Stimulated activated CD4-positive, alpha-beta T cell treated with anti-CD3 and anti-CD28 coated beads, Interleukin-2, amount 100 ng/mL, for 24 hours (primary cell): ENCODE measurements around the gene MYOZ2.
"Not testable (repeated sequence)": the region's sequence is repeated elsewhere in the genome, so short reads cannot be mapped to it uniquely, and the experiment has no call there.

Source experiments
- DNase-seq, 2 donors: peaks; one replicate each; pipeline ENCODE4 v3.0.0-alpha.2; 2020

MYOZ2 gene

DNA sequence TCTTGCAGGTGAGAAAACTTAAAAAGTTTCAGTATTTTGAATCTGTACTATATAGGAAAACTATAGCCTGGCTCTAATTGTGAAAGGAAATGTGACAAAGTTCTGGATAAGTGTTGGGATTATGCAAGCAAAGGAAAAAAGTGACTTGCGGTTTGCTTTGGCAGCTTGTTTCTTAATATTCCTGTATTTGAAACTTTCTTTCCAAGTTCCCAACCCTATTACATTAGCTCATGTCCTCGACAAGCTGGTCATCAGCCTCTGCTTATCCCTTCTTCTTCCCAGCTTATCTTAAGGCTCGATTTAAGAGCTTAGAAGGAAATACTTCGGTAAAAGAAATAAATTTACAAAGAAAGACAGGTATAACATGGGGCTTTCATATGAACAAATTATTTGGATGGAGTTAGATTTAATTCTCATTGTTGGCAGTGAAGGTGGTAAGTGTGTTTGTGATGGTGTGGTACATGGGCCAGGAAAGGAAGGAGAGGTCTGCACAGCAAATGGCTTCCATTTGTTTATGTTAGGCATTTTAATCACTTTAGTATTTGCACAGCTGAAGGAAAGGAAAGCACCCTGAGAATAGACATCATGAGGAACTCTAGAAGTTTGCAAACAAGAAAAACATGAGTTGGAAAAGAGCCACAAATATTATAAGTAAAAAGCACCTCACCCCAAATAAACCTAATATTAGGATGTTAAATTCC is 5.1 kb upstream of the MYOZ2 start:
- DNase-seq = no peak

DNA sequence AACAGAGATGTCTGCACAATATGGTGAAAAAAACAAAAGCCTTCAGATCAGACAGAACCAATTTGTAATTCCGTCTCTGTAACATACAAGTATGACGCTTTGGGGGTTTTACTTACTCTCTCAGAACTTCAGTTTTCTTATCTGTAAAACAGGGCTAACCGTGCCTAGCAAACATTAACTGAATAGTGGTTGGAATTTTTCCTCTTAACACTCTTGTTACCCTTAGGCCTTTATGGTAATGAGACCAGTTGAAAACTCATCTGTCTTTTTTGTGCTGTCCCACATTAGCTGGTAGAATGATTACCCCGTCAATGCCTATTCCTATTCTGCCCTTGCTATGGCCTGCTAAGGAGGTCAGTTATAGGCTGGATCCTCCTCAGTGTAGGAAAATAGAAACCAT is 4.5 kb upstream of the MYOZ2 start:
- DNase-seq = no peak

DNA sequence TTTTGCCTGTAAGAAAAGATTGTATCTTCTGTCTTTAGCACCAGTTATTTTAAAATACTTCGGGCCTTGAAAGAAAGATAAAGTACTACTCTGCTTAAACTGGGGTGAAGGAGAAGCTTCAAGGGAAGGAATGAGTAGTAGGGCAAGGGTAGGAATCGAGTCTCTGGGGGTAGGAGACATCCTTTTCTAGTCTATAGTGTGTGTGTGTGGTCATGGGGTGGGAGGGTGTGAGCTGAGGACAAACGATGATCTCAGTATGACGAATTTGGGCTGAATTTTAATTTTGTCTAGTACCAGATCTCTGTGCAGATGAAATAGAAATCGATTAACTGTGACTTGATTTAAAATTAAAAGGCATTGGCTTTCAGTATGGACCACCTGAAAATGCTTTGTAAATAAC is 3.3 kb upstream of the MYOZ2 start:
- no peak for DNase-seq

DNA sequence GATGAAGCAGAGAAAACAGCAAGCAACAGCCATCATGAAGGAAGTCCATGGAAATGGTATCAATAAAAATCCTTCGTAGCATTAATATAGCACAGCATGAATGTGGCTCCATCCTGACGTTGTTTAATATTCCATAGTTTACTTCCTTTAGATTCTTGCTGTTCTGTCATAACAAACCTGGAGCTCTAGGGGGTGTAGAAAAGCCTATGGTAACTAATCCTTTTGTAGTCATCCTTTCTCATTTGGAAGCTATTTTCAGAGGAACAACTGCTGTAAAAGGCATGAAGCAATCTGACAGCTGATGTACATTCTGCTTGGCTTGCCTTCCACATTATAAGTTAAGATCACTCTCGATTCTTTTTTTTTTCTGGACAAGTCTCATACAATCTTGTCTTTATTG is 914 bp downstream of the MYOZ2 start:
- DNase-seq = no peak

DNA sequence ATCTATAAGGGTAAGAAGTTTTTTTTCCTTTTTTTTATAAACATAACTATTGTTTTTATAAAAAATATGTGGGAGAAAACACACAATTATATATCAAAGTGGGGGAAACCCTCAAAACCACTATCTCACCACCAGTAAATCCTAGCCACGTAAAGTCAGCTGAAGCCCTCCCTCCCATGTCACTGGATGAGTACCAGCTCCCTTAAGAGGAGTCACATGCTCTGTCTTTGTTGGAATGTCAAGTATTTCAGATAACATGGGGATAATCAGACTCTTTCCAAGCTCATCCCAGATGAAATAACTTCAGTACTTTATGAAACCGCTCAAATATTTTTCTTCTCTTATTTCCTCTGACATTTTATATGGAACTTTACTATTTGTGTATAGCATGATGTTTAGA is 2.4 kb downstream of the MYOZ2 start:
- no peak for DNase-seq

DNA sequence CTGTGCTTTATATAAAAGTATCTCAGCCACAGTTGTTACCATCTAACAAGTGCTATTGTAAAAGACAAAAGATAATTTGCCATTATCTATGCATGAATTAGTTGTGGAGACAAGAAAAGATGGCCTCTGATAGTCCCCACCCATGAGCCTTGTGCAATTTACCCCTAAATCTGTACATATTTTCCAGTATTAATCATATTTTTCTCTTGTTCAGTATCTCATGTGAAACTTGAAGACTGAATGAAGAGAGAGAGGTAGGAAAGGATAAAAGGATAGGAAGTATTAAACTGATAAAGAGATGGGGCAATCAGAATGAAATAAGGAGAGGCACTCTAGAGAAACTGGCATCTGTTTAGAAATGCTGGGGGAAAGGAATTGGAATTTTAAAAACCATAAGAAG is 3.7 kb downstream of the MYOZ2 start:
- DNase-seq = no peak

DNA sequence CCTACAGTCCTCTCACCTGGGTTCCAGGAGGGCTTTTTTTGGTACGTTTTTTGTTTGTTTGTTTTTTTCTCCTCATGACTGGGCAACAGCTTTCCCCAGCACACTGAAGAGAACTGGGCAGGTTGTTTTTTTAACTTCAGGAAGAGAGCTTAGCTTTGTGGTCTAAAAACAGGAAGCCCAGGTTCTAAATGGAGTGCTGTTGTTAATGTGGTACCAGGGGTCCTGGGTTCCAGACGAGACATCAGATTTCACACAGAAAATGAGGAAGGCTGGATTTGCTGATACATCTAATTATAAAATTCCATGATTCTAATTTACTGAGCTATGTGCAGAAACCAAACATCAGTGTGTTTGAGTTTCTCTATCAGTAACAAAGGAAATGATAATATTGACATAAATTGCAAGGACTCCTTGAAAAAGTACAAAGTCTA is 4.2 kb downstream of the MYOZ2 start:
- no peak for DNase-seq

DNA sequence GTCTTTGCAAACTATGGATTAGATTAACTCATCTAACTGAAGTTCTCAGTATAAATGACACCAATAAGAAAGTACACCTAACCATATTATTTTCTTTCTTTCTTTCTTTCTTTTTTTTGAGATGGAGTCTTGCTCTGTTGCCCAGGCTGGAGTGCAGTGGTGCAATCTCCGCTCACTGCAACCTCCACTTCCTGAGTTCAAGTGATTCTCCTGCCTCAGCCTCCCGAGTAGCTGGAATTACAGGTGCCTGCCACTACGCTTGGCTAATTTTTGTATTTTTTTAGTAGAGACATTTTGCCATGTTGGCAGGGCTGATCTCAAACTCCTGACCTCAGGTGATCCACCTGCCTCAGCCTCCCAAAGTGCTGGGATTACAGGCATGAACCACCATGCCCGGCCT is 5.7 kb downstream of the MYOZ2 start:
- DNase-seq = not testable (repeated sequence)

DNA sequence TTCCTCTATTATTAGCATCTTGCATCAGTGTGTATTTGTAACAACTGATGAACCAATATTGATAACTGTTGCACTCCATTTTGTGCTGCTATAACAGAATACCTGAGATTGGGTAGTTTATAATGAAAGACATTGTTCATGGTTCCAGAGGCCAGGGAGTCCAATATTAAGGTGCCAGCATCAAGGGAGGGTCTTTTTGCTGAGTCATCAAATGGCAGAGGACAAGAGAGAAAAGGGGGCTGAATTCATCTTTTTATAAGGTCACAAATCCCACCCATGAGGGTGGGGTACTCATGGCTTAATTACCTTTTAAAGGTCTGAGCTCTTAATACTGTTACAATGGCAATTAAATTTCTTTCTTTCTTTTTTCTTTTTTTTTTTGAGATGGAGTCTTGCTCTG is 7.2 kb downstream of the MYOZ2 start:
- no peak for DNase-seq

DNA sequence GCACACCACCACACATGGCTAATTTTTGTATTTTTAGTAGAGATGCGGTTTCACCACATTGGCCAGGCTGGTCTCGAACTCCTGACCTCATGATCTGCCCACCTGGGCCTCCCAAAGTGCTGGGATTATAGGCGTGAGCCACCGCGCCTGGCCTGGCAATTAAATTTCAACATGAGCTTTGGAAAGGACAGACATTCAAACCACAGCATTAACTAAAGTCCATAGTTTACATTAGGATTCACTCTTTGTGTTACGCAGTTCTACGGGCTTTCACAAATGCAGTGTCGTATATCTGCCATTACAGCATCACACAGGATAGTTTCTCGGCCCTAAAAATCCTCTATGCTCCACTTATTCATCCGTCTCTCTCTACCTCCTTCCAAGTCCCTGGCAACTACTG is 7.7 kb downstream of the MYOZ2 start:
- not testable (repeated sequence) for DNase-seq

DNA sequence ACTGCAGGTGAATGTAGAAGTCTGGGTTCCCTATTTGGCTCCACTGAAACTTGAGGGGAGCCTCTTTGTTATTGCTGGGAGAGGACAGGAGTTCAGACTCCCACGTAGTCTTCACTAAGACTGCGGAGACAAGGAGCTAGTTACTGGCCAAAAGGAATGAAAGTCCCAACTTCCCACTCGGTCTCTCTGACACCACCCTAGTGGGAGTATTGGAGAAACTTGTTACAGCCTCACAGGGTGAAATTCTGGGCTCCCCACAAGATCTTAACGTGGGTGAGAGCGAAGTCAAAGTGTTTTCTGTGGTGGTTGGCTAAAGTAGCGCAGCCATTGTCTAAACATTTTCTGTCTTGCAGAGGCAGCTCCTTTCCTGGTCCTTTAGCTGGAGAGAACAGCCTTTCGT is 13.5 kb downstream of the MYOZ2 start:
- no peak for DNase-seq

DNA sequence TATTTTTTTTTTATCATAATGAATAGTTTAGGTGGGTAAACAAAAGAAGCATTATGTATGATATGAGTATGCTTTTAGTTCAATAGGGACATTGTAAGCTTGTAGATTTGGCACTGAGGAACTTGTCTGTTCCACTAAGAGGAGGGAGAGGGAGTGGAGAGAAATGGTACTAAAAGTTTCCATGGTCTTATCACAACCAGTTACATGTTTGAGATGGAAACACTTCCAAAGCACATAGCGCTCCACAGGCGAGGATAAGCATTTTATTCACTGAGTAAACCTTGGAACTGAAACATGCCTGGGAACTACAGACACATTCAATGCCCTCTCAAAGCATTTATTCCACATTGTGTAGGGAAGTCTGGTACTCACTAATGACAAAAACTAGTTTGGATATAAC is 15.5 kb downstream of the MYOZ2 start:
- DNase-seq = no peak

DNA sequence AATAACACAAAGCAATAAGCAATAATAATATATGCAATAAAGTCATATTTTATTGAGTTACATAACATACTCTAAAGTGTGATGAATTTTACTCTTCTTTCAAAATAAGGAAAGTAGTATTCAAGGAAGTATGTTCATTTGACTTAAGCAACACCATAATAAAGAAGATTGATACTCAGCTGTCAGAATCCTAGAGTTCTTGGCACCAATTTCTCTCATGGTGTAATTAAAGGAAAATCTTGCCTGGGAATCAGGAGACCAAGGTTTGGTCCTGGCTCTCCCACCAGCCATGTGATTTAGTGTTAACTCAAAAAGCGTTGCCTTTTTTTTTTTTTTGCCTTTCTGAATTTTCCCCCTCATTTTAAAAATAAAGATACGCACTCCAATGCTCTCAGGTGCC is 17.1 kb downstream of the MYOZ2 start:
- no peak for DNase-seq

DNA sequence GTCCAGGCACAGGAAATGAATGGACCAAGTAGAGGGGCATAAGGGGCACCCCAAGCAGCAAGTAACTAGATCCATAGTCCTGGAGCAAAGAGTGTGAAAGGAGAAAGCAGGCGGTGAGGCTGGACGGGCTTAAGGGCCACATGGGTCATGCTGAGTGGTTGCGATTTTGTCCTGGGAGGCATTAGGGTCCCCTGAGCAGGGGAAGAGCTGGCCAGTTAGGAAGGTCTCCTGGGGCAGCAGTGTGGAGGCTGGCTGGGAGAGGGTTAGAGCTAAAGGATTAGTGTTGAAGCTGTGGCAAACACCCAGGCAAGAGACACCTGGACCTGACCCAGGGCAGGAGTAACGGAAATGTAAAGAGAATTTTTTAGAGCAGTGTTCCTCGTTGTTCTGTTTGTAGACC is 26.5 kb downstream of the MYOZ2 start:
- no peak for DNase-seq

DNA sequence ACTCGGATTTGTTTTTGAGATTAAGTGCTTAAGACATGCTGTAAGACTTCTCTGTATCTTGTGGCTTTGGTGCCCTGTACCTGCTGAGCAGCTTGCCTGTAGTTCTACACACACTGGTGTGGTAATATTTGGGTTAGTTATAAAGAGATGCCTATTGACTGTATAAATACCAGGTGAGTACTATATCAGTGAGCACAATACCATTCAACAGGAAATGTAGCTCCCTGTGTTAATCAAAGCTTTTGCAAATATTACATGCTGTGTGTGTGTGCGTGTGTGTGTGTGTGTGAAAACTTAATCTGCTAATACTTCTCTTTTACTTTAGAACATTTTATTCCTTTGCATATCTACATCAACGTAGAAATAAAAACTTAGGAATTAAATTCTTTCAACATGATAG is 30.1 kb downstream of the MYOZ2 start:
- DNase-seq = no peak

DNA sequence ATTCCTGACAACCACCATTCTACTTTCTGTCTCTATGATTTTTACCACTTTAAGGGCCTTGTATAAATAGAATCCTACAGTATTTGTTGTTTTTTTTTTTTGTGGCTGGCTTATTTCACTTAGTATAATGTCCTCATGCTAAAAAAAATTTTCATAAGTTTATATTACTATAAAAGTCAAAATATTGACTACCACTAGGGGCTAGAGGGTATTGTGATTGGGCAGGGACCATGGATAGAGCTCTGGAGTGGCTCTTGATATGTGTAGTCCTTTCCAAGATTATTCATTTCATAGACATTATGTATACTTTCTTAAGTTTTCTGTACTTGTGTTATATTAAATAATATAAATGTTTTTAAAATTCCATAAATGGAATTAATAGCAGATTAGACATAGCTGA is 34.6 kb downstream of the MYOZ2 start:
- no peak for DNase-seq

DNA sequence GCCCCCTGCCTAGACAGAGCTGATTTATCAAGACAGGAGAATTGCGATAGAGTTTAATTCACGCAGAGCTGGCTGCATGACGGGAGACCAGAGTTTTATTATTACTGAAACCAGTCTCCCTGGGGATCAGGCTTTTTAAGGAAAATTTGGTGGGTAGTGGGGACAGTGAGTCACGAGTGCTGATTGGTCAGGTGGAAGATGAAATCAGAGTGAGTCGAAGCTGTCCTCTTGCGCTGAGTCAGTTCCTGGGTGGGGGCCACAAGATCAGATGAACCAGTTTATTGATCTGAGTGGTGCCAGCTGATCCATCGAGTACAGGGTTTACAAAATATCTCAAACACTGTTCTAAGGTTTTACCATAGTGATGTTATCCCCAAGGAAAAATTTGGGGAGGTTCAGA is 36.6 kb downstream of the MYOZ2 start:
- DNase-seq = no peak

DNA sequence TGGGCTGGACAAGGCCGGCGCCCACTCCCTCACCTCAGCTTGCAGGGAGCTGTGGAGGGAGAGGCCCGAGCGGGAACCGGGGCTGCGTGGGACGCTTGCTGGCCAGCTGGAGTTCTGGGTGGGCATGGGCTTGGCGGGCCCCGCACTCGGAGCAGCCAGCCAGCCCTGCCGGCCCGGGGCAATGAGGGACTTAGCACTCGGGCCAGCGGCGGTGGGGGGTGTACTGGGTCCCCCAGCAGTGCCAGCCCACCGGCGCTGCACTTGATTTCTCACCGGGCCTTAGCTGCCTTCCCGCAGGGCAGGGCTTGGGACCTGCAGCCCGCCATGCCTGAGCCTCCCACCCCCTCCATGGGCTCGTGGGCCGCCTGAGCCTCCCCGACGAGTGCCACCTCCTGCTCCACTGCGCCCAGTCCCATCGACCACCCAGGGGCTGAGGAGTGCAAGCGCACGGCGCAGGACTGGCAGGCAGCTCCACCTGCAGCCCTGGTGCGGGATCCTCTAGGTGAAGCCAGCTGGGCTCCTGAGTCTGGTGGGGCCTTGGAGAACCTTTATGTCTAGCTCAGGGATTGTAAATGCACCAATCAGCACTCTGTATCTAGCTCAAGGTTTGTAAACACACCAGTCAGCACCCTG is 38.2 kb downstream of the MYOZ2 start:
- DNase-seq = not testable (repeated sequence)

DNA sequence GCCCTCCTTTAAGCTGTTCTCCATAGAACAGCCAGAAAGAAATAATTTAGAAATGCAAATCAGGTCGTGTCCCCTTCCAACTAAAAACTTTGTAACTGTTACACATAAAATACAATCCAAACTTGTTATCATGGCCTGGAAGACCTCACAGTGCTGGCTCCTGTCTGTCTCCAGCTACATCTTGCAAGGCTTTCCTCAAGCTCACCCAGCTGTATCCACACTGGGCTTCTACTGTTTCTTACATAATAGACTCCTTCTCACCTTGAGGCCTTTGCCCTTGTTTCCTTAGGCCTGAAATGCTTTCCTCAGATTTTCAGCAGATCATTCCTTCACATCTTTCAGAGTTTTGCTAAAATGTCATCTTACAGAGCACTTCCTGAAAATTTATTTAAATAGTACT is 43.4 kb downstream of the MYOZ2 start:
- no peak for DNase-seq

DNA sequence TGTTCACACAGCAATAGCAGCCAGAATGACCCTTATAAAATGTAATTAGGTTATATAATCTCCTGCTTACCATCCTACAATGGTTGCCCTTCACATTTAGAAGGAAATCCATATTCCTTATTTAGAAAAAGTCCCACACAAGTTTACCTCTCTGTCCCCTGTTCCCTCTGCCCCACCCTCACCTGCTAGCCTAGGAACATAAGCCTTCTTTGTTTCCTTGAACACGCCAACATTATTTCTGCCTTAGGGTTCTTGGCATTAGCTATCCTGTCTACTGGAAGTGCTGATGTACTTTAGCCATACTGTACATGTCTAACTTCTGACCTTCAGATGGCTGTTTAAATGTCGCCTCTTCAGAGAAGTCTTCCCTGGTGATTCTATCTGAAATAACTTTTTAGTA is 48.5 kb downstream of the MYOZ2 start:
- no peak for DNase-seq

DNA sequence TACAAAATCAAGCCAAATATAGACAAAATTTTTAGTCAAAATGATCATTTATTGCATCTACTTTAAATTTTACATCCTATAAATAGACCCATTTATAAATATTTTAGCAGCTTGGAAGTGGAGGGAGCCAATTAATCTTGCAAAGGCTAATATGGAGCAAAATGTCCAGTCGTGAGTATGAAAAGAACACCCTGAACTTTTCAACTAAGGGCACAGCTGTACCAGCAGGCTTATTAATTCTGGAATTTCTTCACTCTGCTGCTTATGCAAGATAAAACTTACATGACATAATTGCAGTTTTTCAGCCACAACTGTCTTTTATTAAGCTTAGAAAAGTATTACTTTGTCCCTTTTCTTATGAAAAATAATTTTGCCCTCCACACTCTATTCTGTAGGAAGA is 54.0 kb downstream of the MYOZ2 start:
- DNase-seq = no peak

DNA sequence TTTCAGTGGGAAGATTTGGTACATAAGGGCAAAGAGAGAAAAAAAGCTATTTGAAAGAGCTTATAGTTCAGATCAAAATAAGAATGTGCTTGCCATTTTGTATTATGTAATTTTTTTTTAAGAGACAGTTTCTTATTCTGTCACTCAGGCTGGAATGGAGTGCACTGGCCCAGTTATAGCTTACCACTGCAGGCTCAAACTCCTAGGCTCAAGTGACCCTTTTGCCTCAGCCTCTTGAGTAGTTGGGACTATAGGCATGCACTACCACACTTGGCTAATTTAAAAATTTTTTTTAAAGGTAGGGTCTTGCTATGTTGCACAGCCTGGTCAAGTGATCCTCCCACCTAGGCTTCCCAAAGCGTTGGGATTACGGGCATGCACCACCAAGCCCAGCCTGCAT is 54.7 kb downstream of the MYOZ2 start:
- DNase-seq = no peak

DNA sequence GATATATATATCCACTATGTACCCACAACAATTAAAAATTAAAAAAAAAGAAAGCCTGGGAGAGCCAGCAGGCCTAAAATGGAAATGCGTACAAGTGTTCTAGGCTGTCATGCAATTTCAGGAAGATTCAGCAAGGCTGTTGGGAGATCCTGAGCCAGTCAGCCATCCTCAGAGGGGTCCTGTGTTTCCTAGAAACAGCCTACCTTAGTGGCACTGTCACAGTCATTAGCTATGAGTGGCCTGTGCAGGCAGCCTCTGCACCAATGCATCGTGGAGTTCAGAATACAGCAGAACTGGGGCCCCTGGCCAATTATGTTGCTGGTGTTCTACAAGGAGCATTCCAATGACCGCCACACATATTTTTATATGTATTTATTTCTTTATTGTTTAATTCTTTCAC is 55.9 kb downstream of the MYOZ2 start:
- no peak for DNase-seq

DNA sequence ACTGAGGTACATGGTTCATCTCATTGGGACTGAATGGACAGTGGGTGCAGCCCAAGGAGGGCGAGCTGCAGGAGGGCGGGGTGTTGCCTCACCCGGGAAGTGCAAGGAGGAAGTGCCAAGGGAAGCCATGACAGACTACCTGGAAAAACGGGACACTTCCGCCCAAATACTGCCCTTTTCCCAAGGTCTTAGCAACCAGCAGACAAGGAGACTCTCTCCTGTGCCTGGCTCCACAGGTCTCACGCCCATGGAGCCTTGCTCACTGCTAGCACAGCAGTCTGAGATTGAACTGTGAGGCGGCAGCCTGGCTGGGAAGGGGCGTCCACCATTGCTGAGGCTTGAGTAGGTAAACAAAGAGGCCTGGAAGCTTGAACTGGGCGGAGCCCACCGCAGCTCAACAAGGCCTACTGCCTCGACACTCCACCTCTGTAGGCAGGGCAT is 62.2 kb downstream of the MYOZ2 start:
- no peak for DNase-seq

DNA sequence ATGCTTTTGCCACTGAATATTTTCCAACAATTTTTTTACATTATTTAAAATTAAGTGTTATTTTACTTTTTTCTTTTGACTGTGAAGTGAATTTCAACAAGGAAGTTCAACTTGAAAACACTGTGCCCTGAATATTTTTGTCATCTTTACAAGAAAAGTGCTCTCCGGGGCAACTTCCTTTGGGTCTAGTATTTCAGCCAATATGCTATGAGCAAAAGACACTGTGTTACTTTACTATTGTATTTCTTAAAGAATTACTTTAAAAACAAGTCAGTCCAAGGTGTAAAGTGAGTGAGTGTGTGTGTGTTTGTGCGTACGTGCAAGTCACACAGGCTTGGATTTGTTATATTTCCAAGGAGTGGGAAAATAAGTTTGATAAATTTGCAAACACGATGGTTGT is 69.3 kb downstream of the MYOZ2 start:
- DNase-seq = no peak
